ENCODE data around the gene ARHGAP10.

The ARHGAP10 gene

GRCh38 chr4:147941373-147941772 lies 209.5 kb downstream of the ARHGAP10 start:
- no peak for TF ChIP-seq CTCF (IDR thresholded peaks at IDR 0.05)

GRCh38 chr4:147942729-147943128 lies 210.8 kb downstream of the ARHGAP10 start:
- Histone ChIP-seq H3K36me3 (peaks cover 49 to 54% (median 53%) of the 10 kb centered on the region in 3 donors), H3K4me3 (no peak overlapping the region), H3K27me3 (no peaks in the 10 kb centered on the region), H3K4me1 (peaks cover 0 to 43% (median 6%) of the 10 kb centered on the region in 4 donors), H3K27ac (peak overlapping the region; percentile 62 to 68), H3K9me3 (no peaks in the 10 kb centered on the region)
- intact Hi-C loops (cut with DNase I; ENCODE audit: low total_unique reads), result no loop called here
- TF ChIP-seq CTCF (IDR thresholded peaks at IDR 0.05), result no peak
- no peak for DNase-seq

More at GRCh38 chr4:147941373-147941772, 209.5 kb downstream of the ARHGAP10 start:
- peak overlapping the region in 1 of 2 donors; percentile 68 for H3K27ac ChIP-seq
- H3K9me3 ChIP-seq, result no peaks in the 10 kb centered on the region
- no peak for DNase-seq
- no peaks in the 10 kb centered on the region for H3K27me3 ChIP-seq
- peaks cover 0 to 43% (median 6%) of the 10 kb centered on the region in 4 donors for H3K4me1 ChIP-seq
- peaks cover 47% of the 10 kb centered on the region in 3 donors for H3K36me3 ChIP-seq
- no peak overlapping the region for H3K4me3 ChIP-seq
- intact Hi-C loops (cut with DNase I; ENCODE audit: low total_unique reads), result no loop called here

GRCh38 chr4:147943159-147943638 lies 211.3 kb downstream of the ARHGAP10 start:
- DNase-seq, result no peak
- Histone ChIP-seq H3K9me3 (no peaks in the 10 kb centered on the region), H3K27me3 (no peaks in the 10 kb centered on the region), H3K36me3 (peaks cover 50 to 56% (median 56%) of the 10 kb centered on the region in 3 donors), H3K4me3 (no peak overlapping the region), H3K4me1 (peaks cover 0 to 43% (median 6%) of the 10 kb centered on the region in 4 donors), H3K27ac (peak overlapping the region; percentile 62 to 68)
- intact Hi-C loops (cut with DNase I; ENCODE audit: low total_unique reads), result no loop called here
- TF ChIP-seq CTCF (IDR thresholded peaks at IDR 0.05), result no peak

- TF ChIP-seq CTCF (IDR thresholded peaks at IDR 0.05), result no peak
- H3K27me3 ChIP-seq, result no peaks in the 10 kb centered on the region
- no peaks in the 10 kb centered on the region for H3K9me3 ChIP-seq
- intact Hi-C loops (cut with DNase I; ENCODE audit: low total_unique reads), result no loop called here
- DNase-seq, result no peak
- H3K4me1 ChIP-seq, result peaks cover 0 to 40% (median 6%) of the 10 kb centered on the region in 4 donors
- no peak overlapping the region for H3K27ac ChIP-seq
- no peak overlapping the region for H3K4me3 ChIP-seq
- H3K36me3 ChIP-seq, result peaks cover 59 to 66% (median 64%) of the 10 kb centered on the region in 3 donors
Observed at GRCh38 chr4:147944249-147944648, 212.4 kb downstream of the ARHGAP10 start.

- no peaks in the 10 kb centered on the region for H3K27me3 ChIP-seq
- no peak for DNase-seq
- intact Hi-C loops (cut with DNase I; ENCODE audit: low total_unique reads), result no loop called here
Observed at GRCh38 chr4:147944670-147945260, 212.9 kb downstream of the ARHGAP10 start.

More at GRCh38 chr4:147944670-147945260, 212.9 kb downstream of the ARHGAP10 start:
- H3K27ac ChIP-seq, result no peak overlapping the region
- peaks cover 64 to 71% (median 64%) of the 10 kb centered on the region in 3 donors for H3K36me3 ChIP-seq
- no peak overlapping the region for H3K4me3 ChIP-seq
- no peak for TF ChIP-seq CTCF (IDR thresholded peaks at IDR 0.05)
- no peaks in the 10 kb centered on the region for H3K9me3 ChIP-seq
- peaks cover 0 to 40% (median 6%) of the 10 kb centered on the region in 4 donors for H3K4me1 ChIP-seq

Measured in tibial artery (tissue), 4 donors.